Activated T-helper 17 cell treated with anti-CD3 and anti-CD28 coated beads, Interleukin-2, amount 50 U/mL, for 72 hours (primary cell): ENCODE results near the gene PTCRA. TPM values are rescaled to one million over a fixed set of nuclear protein-coding genes. Genes with fewer than 3 reads are reported as not detected.
"Not testable (repeated sequence)": the region's sequence is repeated elsewhere in the genome, so short reads cannot be mapped to it uniquely, and the experiment has no call there.

Experiments
- ATAC-seq: fragments of 150-1000 bp; cut with Tn5 transposase; replicated peaks from 2 replicates; pipeline ENCODE4 v1.10.0; 2021; ENCODE audit warnings: mild to moderate bottlenecking, moderate library complexity
- H3K27ac Mint-ChIP-seq: one replicate; pipeline ENCODE4 v1.8.0; 2022; ENCODE audit warnings: mixed read lengths
- H3K27me3 Mint-ChIP-seq: one replicate; pipeline ENCODE4 v1.8.0; 2022; ENCODE audit warnings: mixed read lengths
- H3K36me3 Mint-ChIP-seq: one replicate; pipeline ENCODE4 v1.8.0; 2022; ENCODE audit warnings: low read depth, mild to moderate bottlenecking, mixed read lengths
- H3K4me1 Mint-ChIP-seq: one replicate; pipeline ENCODE4 v1.8.0; 2022; ENCODE audit warnings: mixed read lengths
- H3K4me3 Mint-ChIP-seq: one replicate; pipeline ENCODE4 v1.8.0; 2022; ENCODE audit warnings: mild to moderate bottlenecking, mixed read lengths
- H3K9me3 Mint-ChIP-seq: one replicate; pipeline ENCODE4 v1.8.0; 2022; ENCODE audit warnings: mixed read lengths
- total RNA-seq, 2 donors: library from RNA; stranded (reverse); gene quantifications; one replicate each; pipeline ENCODE4 v1.2.3, GENCODE V29; 2022

Gene PTCRA
- total RNA-seq, 2 donors from 2014 or later, result not detected

DNA sequence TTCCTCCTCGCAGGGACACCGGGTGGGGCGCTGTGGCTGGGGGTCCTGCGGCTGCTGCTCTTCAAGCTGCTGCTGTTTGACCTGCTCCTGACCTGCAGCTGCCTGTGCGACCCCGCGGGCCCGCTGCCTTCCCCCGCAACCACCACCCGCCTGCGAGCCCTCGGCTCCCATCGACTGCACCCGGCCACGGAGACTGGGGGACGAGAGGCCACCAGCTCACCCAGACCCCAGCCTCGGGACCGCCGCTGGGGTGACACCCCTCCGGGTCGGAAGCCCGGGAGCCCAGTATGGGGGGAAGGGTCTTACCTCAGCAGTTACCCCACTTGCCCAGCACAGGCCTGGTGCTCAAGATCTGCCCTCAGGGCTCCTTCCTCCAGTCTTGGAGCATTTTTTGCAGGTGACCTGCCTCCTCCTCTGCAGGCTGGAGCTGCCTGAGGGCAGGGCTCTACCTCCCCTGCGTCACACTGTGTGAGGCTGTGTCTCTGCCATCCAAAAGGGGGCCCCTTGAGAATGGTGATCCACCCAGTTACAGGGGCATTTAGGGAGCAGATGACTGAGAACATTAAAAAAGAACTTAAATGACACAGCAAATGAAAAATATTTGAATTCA, 9.5 kb downstream of the PTCRA start:
- peak overlapping the region; percentile 73 for H3K27ac Mint-ChIP-seq
- H3K4me1 Mint-ChIP-seq, result peaks cover 8% of the 10 kb centered on the region
- H3K9me3 Mint-ChIP-seq, result no peaks in the 10 kb centered on the region
- H3K4me3 Mint-ChIP-seq, result no peak overlapping the region
- no peak for ATAC-seq
- no peaks in the 10 kb centered on the region for H3K27me3 Mint-ChIP-seq
- H3K36me3 Mint-ChIP-seq, result peaks cover 12% of the 10 kb centered on the region

DNA sequence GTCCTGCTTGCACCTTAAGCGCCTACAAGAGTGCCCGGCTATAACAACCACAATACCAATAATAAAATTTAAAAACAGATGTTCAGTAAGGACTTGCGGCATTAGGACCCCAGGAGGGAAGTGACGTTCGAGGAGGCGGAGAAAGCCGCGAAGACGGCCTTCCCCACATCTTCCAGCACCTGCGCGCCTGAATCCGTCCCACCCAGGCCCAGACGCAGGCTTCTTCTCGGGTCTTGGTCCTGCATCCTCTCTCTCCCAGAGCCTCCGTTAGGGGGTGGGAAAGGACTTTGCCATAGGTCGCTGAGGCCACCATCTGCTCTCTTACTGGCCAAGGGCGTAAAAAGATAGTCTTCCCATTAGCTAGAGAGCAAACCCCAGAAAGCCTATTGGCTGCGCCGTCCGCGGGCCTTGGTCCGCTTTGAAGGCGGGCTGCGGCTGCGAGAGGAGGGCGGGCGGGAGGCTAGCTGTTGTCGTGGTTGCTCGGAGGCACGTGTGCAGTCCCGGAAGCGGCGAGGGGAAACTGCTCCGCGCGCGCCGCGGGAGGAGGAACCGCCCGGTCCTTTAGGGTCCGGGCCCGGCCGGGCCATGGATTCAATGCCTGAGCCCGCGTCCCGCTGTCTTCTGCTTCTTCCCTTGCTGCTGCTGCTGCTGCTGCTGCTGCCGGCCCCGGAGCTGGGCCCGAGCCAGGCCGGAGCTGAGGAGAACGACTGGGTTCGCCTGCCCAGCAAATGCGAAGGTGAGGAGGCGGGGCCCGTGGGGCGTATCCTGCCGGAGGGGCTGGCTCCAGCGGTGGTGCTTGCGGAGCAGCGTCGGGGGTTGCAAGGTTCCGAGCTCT, 13.3 kb downstream of the PTCRA start, which contains the start of gene CNPY3:
CNPY3 (plus strand) TSS at position 495 of the 835 bp plus-strand sequence; CDS start at position 586, 91 bp downstream.
- H3K4me1 Mint-ChIP-seq, result peaks cover 27% of the 10 kb centered on the region
- peak within 1 kb of the TSS; percentile 92 for H3K4me3 Mint-ChIP-seq
- H3K36me3 Mint-ChIP-seq, result peaks cover 49% of the 10 kb centered on the region
- ATAC-seq, result peak; percentile 89
- no peaks in the 10 kb centered on the region for H3K27me3 Mint-ChIP-seq
- peak within 1 kb of the TSS; percentile 97 for H3K27ac Mint-ChIP-seq
- H3K9me3 Mint-ChIP-seq, result no peaks in the 10 kb centered on the region

DNA sequence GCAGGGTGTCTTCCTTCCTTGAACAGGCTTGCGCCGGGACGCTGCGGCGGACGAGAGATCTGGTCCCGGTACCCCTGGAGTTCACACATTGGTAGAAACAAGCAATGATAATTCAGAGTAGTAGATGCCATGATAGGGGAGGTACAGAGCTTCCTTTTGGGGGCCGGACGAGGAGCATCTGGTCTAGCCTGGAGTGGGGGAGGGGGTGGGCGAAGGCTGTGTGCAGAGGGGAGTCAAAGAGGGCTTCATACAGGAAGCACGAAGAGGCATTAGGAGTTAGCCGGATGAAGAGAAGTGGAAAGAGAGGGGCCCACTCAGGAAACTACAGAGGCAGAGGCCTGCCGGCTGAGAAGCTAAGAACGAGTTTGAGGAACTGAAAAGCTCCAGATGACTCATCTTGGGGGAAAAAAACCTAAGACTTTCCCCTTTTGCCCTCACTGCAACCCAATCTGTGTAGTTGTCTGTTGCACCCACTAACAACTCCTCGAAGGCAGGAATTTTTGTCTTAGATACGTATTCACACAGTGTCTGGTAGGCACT, 14.0 kb downstream of the PTCRA start:
- Mint-ChIP-seq H3K27ac (peak overlapping the region; percentile 97), H3K4me3 (peak overlapping the region; percentile 92), H3K4me1 (peaks cover 27% of the 10 kb centered on the region), H3K36me3 (peaks cover 56% of the 10 kb centered on the region), H3K27me3 (no peaks in the 10 kb centered on the region), H3K9me3 (no peaks in the 10 kb centered on the region)
- peak; percentile 58 for ATAC-seq

DNA sequence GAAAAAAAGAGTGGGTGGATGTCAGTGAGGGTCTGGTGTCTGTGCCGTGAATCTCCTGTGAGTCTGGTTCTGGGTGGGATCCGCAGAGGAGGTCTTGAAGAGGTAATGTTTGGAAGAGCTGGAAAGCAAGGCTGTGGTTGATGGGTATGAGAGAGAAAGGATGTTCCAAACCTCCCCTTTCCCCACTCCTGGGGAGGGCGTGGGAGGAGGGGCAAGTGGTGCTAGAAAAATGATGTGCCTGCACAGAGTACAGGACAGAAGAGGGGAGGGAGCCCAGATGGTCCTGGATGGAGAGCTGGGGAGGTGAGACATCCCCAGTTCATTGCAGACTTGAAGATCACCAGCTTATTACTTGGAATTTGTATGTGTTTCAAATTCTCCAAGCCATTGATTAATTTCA, 16.6 kb downstream of the PTCRA start:
- peaks cover 81% of the 10 kb centered on the region for H3K36me3 Mint-ChIP-seq
- H3K9me3 Mint-ChIP-seq, result no peaks in the 10 kb centered on the region
- no peaks in the 10 kb centered on the region for H3K27me3 Mint-ChIP-seq
- H3K4me1 Mint-ChIP-seq, result peaks cover 27% of the 10 kb centered on the region
- ATAC-seq, result no peak
- H3K4me3 Mint-ChIP-seq, result peak overlapping the region; percentile 92
- peak overlapping the region; percentile 65 for H3K27ac Mint-ChIP-seq

DNA sequence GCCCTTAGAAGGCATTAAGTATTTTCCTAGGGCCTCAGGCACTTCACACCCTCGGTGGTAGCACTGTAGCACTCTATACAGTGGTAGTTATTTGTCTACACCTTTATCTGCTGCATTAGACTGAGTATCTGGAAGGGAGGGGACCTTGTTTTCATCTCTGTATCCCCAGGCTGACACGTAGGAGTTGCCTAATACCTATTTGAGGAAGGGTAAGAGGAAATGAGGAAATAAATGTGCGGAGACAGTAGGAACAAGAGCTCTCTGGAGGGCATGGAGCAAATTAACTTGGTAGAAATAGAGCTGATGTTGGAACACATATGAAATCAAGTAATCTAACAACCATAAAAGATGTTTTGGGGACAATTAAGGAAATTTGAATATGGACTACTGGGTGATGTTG, 17.4 kb downstream of the PTCRA start:
- peak overlapping the region; percentile 92 for H3K4me3 Mint-ChIP-seq
- H3K36me3 Mint-ChIP-seq, result peaks cover 89% of the 10 kb centered on the region
- no peaks in the 10 kb centered on the region for H3K9me3 Mint-ChIP-seq
- peak overlapping the region; percentile 44 for H3K27ac Mint-ChIP-seq
- ATAC-seq, result no peak
- H3K4me1 Mint-ChIP-seq, result peaks cover 27% of the 10 kb centered on the region
- no peaks in the 10 kb centered on the region for H3K27me3 Mint-ChIP-seq

DNA sequence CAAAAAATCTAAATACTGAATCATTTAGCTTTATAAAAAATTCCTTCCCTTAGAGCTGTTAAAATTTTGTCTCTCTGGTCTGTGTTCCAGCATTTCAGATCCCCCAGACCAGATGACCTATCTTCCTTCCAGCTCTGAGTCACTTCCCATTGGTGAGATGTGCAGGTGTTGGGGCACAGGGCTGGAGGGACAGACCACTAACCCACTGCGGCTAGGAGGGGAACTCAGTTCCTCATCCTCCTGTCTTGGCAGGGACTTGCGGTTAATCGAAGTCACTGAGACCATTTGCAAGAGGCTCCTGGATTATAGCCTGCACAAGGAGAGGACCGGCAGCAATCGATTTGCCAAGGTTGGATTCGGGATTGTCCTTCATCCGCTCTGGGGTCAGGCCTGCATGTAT, 19.5 kb downstream of the PTCRA start:
- Mint-ChIP-seq H3K27me3 (no peaks in the 10 kb centered on the region), H3K9me3 (no peaks in the 10 kb centered on the region), H3K36me3 (peaks cover 98% of the 10 kb centered on the region), H3K4me3 (no peak overlapping the region), H3K4me1 (peaks cover 24% of the 10 kb centered on the region), H3K27ac (no peak overlapping the region)
- no peak for ATAC-seq

DNA sequence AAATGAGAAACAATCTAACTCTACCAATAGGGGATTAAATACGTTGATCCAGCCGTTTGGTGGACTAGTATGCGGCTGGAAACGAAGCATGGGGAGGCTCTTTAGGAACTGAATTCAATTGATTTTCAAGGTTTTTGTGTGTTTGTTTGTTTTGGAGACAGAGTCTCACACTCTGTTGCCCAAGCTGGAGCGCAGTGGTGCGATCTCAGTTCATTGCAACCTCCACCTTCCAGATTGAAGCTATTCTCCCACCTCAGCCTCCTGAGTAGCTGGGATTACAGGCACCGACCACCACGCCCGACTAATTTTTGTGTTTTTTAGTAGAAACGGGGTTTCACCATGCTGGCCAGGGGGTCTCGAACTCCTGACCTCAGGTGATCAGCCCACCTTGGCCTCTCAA, 20.5 kb downstream of the PTCRA start:
- H3K27ac Mint-ChIP-seq, result peak overlapping the region; percentile 53
- peaks cover 98% of the 10 kb centered on the region for H3K36me3 Mint-ChIP-seq
- H3K4me3 Mint-ChIP-seq, result no peak overlapping the region
- ATAC-seq, result no peak
- peaks cover 22% of the 10 kb centered on the region for H3K4me1 Mint-ChIP-seq
- H3K9me3 Mint-ChIP-seq, result no peaks in the 10 kb centered on the region
- H3K27me3 Mint-ChIP-seq, result no peaks in the 10 kb centered on the region

DNA sequence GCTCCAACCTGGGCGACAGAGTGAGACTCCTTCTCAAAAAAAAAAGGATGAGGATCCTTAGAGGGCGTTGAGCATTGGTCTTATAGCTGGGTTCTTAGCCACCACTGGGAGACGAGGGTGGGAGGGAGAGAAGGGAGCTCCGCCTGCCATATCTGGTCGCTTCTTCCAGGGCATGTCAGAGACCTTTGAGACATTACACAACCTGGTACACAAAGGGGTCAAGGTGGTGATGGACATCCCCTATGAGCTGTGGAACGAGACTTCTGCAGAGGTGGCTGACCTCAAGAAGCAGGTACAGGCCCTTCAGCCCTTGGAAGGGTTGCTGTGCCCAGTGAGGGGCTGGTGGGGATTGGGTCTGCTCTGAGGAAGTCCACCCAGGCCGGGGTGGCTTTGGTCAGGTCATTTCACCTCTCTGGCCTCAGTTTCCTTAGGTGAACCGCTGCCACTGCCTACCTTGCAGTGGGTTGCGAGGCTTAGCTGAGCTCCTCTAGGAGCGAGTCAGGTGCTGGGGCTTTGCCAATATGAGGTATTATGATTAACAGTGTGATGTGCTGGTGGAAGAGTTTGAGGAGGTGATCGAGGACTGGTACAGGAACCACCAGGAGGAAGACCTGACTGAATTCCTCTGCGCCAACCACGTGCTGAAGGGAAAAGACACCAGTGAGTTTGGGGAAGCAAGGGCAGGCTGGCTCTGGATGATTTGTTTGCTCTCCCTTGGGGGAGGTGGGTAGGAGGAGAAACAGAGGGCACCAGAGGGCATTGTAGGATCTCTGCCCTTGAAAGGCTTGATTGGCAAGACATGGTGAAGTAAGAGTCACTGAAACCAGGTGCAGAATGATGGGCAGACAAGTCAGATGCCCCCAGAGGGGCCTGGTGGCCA, 21.9 kb downstream of the PTCRA start:
- Mint-ChIP-seq H3K9me3 (no peaks in the 10 kb centered on the region), H3K4me3 (no peak overlapping the region), H3K27ac (peak overlapping the region; percentile 23), H3K27me3 (no peaks in the 10 kb centered on the region), H3K36me3 (peaks cover 94% of the 10 kb centered on the region), H3K4me1 (peaks cover 12% of the 10 kb centered on the region)
- no peak for ATAC-seq

DNA sequence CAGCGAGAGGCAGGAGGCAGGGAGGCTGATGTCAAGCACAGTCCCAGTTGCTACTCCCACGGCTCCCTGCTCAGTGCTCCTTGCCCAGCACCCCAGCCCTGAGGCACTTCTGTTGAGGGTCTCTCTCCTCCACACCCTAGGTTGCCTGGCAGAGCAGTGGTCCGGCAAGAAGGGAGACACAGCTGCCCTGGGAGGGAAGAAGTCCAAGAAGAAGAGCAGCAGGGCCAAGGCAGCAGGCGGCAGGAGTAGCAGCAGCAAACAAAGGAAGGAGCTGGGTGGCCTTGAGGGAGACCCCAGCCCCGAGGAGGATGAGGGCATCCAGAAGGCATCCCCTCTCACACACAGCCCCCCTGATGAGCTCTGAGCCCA, 22.6 kb downstream of the PTCRA start:
- Mint-ChIP-seq H3K27me3 (no peaks in the 10 kb centered on the region), H3K36me3 (peaks cover 94% of the 10 kb centered on the region)

DNA sequence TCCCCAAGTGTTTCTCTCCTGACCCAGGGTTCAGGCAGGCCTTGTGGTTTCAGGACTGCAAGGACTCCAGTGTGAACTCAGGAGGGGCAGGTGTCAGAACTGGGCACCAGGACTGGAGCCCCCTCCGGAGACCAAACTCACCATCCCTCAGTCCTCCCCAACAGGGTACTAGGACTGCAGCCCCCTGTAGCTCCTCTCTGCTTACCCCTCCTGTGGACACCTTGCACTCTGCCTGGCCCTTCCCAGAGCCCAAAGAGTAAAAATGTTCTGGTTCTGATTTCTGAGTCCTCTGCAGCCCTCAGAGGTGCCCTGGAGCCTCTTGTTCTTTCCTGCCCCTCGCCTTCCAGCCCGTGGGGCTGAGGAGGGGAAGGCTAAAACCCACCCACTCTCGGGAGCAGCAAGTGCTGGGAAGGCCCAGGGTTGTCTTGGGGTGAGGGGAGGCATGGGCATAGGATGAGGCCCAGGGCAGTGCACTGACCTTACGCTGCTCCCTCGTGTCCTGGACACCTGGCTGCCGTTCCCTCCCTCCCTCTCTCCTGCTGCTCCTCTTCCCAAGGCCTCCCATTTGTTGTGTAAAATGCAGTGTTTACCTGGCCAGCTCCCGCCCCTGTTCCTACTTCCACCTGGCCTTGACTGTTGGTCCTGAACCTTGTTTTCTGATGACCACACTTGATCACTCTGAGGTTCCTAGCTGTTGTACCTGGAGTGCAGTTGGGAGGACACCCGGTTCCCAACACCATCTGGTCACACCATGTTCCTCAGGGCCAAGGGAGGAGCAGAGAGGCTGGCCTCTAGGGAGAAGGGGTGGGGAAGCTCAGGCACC, 23.3 kb downstream of the PTCRA start:
- peak overlapping the region; percentile 33 for H3K27ac Mint-ChIP-seq
- H3K4me1 Mint-ChIP-seq, result peaks cover 4% of the 10 kb centered on the region
- no peaks in the 10 kb centered on the region for H3K27me3 Mint-ChIP-seq
- H3K36me3 Mint-ChIP-seq, result peaks cover 94% of the 10 kb centered on the region
- H3K9me3 Mint-ChIP-seq, result no peaks in the 10 kb centered on the region
- H3K4me3 Mint-ChIP-seq, result no peak overlapping the region
- ATAC-seq, result no peak

More for the DNA sequence above, 22.6 kb downstream of the PTCRA start:
- Mint-ChIP-seq H3K9me3 (no peaks in the 10 kb centered on the region), H3K4me3 (no peak overlapping the region), H3K4me1 (peaks cover 6% of the 10 kb centered on the region), H3K27ac (peak overlapping the region; percentile 23)
- no peak for ATAC-seq

DNA sequence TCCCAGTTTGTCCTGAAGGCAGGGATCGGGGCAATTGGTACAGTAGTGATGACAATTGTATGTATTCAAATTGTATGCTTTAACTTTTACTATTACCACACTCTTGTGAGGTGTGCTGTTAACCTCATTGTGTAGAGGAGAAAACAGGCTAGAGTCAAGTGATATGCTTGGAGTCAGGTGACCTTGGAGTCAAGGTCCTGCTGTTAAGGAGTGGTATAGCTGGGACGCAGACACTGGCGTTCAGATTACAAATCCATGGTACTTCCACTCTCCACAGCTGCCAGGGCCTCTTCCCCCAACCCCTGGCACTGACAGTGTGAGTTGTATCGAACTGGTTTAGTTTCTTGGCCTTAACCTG, 23.9 kb downstream of the PTCRA start:
- no peaks in the 10 kb centered on the region for H3K27me3 Mint-ChIP-seq
- peaks cover 4% of the 10 kb centered on the region for H3K4me1 Mint-ChIP-seq
- peaks cover 94% of the 10 kb centered on the region for H3K36me3 Mint-ChIP-seq
- H3K27ac Mint-ChIP-seq, result peak overlapping the region; percentile 33
- no peak overlapping the region for H3K4me3 Mint-ChIP-seq
- no peak for ATAC-seq
- no peaks in the 10 kb centered on the region for H3K9me3 Mint-ChIP-seq

DNA sequence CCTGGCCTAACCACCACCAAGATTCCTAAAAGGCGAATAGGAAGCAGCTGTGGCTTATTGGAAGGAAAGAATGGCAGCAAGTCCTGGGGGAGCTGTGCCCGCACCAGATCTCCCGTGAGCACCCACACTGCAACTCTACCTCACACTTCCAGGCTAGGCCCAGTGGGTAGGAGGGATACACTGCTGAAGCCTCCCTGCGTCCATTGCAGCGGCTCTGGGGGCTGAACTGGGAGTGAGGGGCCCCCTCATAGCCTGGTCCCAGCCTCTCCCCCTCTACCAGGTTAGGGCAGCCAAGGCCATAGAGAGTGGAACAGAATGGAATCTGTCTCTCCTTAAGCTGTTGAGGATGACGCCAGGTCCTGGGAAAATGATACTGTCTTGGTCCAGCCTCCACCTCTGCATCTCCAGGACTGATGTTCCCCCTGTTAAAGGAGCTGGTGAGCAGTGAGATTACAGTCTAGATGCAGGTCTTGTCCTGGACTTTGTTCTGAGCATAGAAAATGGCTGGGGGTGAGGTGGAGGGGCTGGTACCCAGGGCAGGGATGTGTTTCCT, 24.7 kb downstream of the PTCRA start:
- no peak overlapping the region for H3K4me3 Mint-ChIP-seq
- H3K27me3 Mint-ChIP-seq, result no peaks in the 10 kb centered on the region
- H3K27ac Mint-ChIP-seq, result no peak overlapping the region
- H3K4me1 Mint-ChIP-seq, result peaks cover 4% of the 10 kb centered on the region
- ATAC-seq, result no peak
- H3K36me3 Mint-ChIP-seq, result peaks cover 91% of the 10 kb centered on the region
- no peaks in the 10 kb centered on the region for H3K9me3 Mint-ChIP-seq

DNA sequence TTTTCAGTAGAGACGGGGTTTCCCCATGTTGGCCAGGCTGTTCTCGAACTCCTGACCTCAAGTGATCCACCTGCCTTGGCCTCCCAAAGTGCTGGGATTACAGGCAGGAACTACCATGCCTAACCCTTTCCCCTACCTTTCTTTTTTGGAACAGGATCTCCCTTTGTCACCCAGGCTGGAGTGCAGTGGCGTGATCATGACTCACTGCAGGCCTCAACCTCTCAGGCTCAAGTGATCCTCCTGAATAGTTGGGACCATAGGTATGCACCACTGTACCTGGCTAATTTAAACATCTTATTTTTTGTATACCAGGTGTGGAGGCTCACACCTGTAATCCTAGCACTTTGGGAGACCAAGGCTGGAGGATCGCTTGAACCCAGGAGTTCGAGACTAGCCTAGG, 25.5 kb downstream of the PTCRA start:
- not testable (repeated sequence) for H3K9me3 Mint-ChIP-seq, ATAC-seq, H3K27me3 Mint-ChIP-seq, H3K27ac Mint-ChIP-seq, H3K4me3 Mint-ChIP-seq, H3K4me1 Mint-ChIP-seq
- H3K36me3 Mint-ChIP-seq, result peaks cover 89% of the 10 kb centered on the region
